Activated gamma-delta T cell treated with Interleukin-2 at 50 U/mL for 16 hours (primary cell): ENCODE data around the gene DAAM1.

Experiments
- DNase-seq: peaks from one replicate; pipeline ENCODE4 v3.0.0-alpha.2; 2020

Gene DAAM1

DNA sequence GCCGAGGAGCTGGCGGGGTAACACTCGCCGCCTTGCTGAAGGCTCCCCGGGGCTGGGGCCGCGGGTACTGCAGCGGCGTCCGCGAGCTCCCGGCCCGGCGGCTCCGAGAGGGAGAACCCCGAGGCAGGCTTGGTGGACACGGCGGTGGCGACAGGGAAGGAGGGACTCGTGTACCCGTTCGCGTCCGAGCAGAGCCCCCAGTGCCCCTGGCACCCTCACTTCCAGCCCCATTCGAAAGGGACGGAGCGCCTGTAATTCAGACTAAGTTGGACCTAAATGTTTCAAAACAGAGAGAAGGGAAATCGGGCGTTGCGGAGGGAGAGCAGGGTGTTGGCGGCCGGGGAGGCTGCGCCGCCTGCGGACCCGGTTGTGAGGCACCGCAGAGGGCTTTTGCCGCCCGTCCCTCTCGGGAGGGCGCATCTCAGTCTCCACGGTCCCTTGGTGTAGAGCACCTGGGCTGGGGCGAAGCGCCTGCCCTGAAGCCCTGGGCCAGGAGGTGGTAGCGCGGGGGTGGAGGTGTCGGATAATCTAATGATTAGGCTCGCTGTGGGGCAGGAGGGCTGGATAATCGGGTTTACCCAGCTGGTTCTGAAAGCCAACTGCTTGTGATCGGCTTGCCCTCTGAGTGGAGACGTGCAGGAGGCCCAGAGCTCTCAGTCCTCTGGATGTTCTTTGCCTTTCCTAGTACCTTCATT lies 771 bp downstream of the DAAM1 start:
- DNase-seq, result peak; percentile 23

DNA sequence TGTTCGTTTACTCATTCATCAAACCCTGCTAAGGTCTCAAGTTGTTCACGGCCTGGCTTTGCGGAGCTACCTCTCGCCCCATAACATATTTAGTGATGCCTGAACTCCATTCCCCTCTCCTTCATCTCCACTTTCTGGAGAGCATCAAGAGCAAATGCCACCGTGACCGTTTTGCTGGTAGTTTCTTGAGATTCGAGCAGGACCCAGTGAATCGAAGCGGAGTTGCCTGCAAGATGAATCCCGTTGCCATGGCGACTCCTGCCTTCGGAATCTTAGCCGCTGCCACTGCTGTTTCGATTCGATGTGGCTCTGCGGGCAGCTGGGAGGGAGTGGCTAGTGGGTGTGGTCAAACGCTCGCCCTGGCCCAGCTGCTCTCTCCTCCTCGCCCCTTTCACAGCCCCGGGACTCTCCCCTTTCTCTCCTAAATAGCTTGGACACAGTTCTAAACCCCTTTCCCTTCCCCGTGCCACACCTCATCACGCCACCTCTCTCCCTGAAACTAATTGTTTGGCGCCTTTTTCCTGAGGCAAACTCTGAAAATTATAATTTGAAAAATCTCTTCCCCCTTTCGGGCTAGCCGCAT lies 1.4 kb downstream of the DAAM1 start:
- DNase-seq, result peak; percentile 53

DNA sequence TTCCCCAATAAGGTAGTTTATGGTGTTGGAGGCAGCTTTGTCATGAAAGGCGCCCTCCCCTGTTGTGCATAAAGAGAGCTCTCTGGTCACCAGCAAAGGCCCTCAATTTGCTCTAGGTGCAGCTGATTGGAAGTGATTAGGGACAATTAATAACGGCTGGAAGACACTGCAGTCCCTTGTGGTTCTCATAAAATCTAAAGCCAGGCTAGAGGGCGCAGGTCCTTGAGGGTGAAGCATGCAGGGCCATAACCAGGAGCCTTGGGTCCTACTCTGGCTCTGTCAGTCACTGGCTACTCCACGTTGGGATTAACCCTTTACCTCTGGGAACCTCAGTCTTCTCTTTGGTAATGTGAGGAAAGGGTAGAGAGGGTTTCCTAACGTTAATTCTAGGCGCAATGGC lies 1.9 kb downstream of the DAAM1 start:
- no peak for DNase-seq

DNA sequence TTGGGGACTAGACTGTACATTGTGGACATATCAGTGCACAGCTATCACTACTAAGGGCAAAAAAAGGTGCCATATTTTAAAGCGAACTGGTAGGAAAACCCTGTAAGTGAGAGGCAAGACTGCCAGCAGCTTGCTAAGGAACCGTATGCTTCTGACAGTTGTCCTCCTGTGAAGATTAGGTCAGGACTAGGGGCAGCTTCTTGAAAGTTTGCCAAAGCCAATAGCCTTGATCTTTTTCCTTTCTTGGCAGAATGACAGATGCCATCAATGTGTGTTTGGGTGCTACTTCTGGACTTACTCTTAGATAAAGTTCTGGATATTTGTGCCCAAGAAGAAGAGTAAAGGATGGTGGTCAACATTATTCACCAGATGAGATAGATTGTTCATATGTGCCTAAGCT lies 7.4 kb downstream of the DAAM1 start:
- no peak for DNase-seq

DNA sequence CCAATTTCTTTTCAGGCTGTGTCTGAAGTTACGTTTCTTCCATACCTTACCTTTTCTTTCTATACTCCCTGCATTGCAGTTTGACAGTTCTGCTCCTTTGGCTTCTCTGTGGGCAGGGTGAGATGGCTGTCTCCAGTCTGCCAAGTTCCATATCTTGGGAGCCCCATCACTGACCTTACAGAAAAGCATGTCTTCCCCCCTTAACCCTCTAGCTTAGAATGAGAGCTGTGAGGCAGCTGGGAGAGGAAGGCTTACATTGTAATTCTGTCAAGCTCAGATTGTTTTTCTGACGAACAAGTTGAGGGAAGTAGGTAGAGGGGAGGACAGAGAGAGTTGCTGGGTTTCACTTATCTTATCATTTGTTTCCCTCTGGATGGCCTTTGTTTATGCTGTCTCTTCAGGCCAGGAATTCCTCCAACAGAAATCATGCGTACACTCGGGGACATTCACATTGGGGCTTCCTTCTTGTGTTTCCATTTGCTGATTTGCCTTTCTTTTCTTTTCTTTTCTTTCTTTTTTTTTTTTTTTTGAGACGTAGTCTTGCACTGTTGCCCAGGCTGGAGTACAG lies 9.3 kb downstream of the DAAM1 start:
- DNase-seq, result no peak

DNA sequence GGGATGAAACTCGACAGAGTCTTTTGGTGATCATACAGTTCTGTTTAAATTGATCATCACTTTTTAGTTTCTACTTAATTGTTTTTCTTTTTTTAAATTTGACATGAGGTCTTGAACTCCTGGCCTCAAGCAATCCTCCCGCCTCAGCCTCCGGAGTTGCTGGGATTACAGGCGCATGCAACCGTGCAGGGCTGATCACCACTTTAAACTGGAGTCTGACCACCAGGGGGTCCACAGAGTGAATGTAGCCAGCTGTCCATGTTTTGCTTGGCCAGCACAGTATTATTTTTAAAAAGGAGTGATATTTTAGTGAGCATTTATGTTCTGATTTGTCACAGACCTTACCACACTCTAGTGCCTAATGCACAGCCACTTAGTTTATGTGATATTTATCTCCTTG lies 10.7 kb downstream of the DAAM1 start:
- DNase-seq, result no peak

DNA sequence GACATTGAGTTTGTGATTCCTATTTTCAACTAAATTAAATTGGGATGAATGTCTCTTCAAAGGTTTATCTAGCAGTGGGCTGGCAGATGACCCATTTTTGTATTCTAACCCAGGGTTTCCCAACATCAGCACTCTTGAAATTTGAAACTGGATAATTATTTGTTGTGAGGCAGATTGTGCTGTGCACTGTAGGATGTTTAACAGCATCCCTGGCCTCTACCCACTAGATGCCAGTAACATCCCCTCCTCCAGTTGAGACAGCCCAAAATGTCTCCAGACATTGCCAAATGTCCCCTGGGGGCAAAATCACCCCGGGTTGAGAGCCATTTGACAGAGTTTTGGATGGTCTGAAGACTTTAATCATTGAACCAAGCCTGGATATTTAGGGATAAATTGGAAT lies 11.1 kb downstream of the DAAM1 start:
- no peak for DNase-seq

DNA sequence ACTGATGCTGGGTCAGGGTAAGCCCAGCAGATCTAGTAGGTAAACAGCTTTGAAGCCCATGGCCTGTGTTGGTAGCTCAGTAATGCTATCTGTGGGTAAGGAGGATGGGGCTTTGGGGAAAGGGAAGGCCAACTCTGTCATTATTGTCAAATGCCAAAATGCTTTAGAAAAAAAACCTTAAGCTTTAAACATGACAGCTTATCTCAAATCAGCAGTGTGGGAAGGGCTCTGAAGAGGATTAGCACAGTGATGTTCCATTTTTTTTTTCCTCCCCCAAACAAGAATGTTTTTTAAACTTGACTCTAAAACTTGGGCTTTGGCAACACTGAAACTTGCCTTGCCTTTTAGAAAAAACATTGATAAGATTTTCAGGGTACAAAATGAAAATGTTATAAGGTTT lies 11.7 kb downstream of the DAAM1 start:
- DNase-seq, result no peak

DNA sequence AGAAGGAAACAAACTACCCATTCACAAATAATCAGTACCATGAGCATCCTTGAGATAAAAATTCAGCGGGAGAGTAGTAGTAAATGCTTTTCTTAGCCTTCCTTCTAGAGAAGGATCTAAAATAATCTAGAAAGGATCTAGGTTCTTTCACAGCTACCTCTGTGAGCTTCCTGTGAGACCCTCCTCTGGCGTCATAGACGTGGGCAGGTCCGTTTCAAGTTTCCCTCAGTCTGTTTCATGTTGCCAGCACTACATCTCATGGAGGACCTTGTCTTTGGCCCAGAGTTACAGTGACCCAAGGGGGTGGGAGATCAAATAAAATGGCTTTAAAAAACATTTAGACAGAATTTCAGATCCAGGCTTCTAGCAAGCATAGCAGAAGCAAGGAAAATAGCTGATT lies 13.6 kb downstream of the DAAM1 start:
- no peak for DNase-seq

DNA sequence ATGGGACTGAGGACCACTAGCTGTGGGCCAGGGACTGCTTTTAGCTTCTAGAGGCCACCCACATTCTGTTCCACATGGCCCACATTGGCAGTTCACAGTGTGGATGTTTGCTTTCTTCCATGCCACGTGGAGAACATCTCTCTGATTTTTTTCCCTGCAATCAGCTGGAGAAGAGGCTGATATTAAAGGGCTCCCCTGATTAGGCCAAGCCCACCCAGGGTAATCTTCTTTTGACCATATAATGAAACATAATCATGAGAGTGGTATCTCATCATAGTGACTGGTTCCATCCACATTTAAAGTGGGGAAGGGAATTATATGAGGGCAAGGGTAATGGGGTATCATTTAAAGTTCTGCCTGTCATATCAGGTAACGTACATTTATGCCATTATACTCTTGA lies 15.8 kb downstream of the DAAM1 start:
- DNase-seq, result no peak

DNA sequence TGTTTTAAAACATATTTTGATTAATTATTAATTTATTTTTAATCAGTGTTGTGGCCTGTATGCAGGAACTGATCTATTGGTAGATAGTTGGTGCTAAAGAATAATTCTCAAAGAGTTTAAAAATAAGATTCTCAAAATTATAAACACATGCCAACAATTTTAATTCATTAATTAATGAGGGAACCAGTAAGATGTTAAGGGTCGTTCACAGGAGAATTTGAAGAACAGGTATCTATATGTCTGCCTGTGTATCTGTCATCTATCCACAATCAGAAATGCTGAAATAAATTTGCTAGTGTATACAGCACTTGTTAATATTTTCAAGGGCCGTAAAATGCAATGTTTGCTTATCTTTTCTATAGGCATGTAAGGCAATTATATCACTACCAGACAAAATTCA lies 18.4 kb downstream of the DAAM1 start:
- no peak for DNase-seq

DNA sequence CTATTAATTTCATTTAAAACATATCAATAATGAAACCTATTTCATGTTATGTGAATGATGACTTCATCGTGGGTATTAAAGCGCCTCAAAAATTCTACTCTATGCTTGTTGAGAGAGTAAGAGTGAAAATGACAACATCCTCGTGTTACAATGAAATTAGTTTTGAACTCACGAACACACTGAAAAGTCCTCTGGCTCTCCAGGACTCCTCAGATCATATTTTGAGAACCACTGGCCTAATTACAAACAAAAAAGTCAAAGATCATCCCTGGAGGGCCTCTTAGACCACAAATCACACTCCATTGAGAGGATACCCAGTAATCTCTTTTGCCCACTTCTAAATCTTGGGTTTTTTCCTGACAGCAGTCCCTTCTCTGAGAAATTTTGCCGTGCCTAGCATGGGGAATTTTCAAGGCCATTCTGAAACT lies 19.1 kb downstream of the DAAM1 start:
- DNase-seq, result no peak

DNA sequence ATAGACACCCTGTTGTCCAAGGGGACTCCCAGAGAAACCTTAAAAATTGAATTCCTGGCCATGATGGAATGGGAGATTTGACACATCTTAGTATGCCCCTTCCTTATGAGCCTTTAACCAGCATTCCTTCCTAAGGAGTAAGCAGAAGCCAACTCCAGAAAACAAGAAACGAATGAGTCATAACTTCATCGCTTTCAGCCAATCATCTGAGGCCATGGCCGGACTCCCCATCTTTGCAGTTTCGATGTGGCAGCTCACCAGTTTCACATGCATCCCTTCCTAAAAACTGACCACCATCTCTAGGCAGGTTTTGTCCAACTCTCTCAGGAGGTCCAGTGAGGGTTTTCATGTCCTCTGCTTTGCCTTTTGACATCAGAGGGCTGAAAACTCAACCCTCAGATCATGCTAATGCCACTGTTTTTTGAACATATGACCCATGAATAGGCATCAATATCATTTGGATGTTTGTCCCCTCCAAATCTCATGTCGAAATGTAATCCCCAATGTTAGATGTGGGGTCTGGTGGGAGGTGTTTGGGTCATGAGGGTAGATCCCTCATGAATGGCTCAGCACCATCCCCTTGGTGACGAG lies 19.9 kb downstream of the DAAM1 start:
- DNase-seq, result no peak

DNA sequence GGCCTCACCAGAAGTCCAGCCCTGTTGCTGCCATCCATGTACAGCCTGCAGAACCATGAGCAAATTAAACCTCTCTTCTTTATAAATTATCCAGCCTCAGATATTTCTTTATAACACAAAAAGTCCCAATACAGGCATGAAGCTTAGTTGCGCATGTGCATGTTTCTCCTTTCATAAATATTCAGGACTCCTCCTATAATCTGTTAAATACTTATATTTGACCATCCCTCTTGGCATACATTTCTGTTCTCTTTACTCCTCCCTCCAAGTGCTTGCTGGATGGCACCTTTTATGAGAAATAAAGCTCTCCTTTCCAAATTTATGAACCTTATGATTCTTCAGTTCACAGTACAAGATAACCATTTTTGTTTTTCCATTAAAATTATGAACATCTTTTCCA lies 20.5 kb downstream of the DAAM1 start:
- DNase-seq, result no peak

DNA sequence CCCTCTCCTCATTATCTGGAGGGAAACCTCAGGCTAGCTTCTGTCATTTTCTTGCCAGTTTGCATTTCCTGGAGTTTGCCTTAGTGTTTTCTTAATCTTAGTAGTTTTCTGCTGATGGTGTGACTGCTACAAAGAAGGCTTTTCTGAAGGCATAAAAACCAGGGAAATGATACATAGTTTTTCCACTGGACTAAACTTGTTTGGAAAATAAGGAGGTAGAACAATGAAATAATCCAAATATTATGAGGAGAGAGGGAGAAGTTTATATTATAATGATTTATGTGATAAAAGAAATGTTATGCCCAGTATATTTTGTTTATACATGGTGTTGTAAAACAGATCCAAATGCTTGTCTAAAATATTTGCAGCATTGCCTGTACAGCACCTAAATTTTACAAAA lies 22.2 kb downstream of the DAAM1 start:
- no peak for DNase-seq

DNA sequence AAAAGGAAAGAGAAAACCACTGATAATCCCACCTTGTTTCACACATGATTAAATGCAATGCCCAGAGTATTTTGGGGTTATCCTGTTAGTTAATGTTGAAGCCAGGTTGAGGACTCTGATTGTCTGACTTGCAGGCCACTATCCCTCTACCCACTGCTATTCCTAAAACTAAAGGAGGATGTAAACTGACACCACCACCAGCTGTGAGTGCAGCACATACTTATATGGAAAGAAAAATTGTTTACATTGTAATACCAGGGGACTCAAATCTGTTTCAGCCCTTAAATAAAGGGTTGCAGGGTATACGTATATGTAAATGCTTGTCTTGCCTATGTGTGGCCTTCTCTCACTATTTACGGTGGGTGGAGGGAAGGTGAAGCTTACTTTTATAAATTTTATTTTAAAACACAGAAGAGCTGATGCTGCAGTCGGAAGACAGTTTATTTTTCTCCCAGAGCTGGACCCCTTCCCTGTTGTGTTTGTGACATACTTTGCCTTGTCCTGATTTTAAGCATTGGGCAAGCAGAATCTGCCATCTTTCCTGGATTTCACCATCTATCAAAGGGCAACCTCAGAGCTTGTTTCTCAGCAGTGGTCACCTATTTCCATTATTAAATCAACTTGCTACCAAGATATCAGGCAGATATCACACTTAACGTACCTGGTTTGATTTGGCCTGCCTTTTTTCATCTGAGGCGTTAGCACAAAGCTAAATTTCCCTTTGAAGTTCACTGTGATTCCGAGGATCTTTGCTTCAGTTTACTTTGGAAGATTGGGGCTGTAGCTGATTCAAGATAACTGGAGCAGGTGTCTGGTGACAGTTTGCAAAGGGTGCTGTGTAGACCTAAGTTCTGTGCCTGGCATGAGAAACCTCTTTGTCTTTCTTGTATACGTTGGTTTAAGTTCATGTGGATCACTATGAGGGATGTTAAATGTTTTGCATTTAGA lies 25.2 kb downstream of the DAAM1 start:
- DNase-seq, result no peak

DNA sequence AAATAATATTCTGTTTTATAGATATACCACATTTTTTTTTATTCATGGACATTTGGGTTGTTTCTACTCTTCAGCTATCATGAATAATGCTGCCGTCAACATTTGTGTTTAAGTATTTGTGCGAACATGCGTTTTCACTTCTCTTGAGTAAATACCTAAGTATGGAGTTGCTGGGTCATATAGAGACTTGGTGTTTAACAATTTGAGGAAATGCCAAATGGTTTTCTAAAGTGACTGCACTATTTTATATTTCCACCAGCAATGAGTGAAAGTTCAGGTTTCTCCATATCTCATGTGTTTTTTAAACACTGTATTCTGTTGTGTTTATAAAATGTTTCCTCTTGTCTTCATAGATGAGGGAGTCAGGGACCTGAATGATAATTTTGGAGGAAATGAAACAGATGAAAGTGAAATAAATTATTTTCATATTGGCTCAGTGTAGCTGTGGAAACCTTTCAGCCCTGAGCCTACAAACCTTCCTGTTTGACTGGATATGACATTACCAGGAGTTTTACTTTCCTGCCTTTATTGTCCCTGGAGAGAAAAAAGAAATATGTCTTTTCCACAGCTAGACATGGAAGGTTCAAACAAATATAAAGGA lies 26.3 kb downstream of the DAAM1 start:
- no peak for DNase-seq

DNA sequence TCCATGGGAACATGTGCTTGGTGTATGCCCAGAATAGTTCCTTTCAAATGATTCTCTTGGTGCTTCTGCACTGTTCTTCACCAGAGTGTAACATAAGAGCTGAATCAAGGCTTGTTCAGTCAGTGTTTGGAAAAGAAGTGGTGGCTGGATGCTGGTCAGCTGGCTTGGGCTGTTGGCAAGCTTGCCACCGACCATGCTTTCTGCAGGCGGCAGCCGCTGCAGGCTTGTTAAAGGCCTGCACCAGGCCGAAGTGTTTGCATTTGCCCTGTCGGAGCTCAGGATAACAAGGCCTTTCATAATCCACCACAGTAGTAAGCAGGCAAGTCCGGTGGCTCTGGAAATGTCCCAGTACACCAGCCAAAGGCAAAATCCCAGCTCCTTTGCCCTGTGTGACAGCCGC lies 26.9 kb downstream of the DAAM1 start:
- DNase-seq, result no peak

DNA sequence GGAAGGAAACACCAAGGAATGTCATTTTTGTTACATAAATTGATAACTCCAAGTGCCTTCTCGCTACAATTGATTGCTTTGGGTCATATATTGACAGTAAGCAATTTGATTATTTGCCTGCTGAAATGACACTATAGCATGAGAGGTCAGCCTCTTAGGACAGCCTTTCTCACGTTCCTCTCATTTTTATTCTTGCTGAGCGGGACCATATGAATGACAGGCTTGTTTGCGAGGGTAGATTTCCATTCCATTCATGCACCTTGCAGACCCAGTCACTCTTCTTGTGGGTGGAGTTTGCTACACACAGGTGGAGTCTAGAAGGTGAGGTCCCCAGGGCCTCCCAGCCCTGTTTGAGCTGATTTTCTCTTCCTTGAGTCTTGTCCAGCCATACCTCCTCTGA lies 27.3 kb downstream of the DAAM1 start:
- no peak for DNase-seq

DNA sequence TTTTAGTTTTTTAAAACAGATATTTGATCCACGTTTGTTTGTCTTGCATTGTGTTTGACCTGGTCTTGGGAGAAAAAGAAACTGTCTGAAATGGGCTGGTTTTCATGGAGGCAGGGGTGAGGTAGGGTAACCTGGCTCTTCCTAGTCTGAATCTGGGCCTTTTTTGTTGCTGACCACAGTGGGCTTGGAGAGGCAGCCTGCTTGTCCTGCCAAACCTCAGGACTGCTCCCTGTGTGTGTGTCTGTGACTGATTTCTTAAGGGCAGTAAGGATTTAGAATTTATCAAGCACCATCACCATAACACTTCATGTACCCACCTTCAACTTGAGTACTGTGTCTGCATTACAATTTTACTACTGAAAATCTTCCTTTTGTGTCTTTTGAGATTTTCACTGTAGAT lies 28.5 kb downstream of the DAAM1 start:
- no peak for DNase-seq

DNA sequence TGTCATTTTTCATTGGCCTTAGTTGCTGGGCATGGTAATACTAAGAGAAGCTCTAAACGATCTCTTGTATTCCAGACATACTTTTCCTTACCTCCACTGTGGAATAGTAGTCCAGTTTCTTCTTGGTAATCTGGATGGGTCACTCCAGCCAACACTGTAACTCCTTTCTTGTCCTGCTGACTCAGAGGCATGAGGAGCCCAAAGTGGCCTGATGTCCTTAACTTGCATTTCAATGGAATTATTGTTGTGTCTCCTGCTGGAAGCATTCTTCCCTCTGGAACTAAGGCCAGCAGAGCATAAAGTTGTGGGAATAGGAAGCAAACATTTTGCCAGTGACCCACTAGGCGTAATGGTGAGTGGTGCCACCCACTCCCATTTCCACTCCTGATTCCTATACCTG lies 33.1 kb downstream of the DAAM1 start:
- DNase-seq, result no peak

DNA sequence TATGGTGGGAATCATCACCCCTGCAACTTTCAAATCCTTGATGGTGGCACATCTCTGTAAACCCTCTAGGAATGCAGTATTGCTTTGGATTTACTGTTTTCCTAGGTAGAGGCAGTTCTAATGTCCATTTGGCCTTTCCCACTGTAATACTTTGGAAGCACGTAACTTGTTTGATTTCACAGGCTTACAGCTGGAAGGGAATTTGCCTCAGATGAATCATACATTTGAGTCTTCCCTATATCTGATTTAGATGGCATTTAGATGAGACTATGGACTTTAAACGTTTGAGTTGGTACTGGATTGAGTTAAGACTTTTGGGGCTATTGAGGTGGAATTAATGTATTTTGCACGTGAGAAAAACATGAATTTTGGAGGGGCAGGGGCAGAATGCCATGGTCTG lies 35.9 kb downstream of the DAAM1 start:
- no peak for DNase-seq

DNA sequence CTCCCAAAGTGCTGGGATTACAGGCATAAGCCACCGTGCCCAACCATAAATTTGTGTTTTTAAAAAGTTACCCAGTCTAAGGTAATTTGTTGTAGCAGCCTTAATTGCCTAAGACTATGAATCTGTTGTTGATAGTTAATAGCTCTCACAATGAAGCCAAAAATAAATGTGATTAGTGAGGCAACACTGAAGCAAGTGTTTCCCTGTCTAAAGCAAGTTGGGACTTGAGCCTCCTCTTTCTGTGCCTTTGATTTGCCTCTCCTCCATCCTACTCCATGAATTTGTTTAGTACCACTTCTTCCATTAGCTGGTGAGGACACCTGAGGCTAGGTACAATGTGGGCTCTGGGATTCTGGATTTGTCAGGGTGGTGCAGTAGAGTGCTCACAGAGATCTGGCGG lies 36.8 kb downstream of the DAAM1 start:
- no peak for DNase-seq
